HG02623 (cell line): Measurements from ENCODE around the gene ZNF311.
"Not testable (repeated sequence)": the region's sequence is repeated elsewhere in the genome, so short reads cannot be mapped to it uniquely, and the experiment has no call there.

Experiments used
- ATAC-seq: cut with Tn5 transposase; IDR thresholded peaks from one replicate; pipeline ENCODE4 v1.9.1; 2021; ENCODE audit warnings: moderate library complexity; ENCODE audit not compliant: unreplicated experiment

The ZNF311 gene

GRCh38 chr6:28983838-28984237 lies 21.3 kb downstream of the ZNF311 start:
- ATAC-seq: no peak

GRCh38 chr6:28982476-28983266 lies 22.4 kb downstream of the ZNF311 start:
- ATAC-seq: no peak

- ATAC-seq: peak; percentile 42
Measured at GRCh38 chr6:28981833-28982475, 23.2 kb downstream of the ZNF311 start.

GRCh38 chr6:28981431-28981832 lies 23.7 kb downstream of the ZNF311 start:
- ATAC-seq: peak; percentile 16

GRCh38 chr6:28980852-28981430 lies 24.2 kb downstream of the ZNF311 start:
- ATAC-seq: peak; percentile 39

- ATAC-seq: no peak
Measured at GRCh38 chr6:28980137-28980851, 24.8 kb downstream of the ZNF311 start.

- ATAC-seq: no peak
Measured at GRCh38 chr6:28979679-28980078, 25.4 kb downstream of the ZNF311 start.

GRCh38 chr6:28978959-28979561 lies 26.1 kb downstream of the ZNF311 start:
- ATAC-seq: no peak

- no peak for ATAC-seq
Measured at GRCh38 chr6:28978133-28978491, 27.0 kb downstream of the ZNF311 start.

GRCh38 chr6:28977341-28978132 lies 27.6 kb downstream of the ZNF311 start:
- ATAC-seq: no peak

GRCh38 chr6:28976677-28977076 lies 28.4 kb downstream of the ZNF311 start:
- ATAC-seq: no peak

GRCh38 chr6:28974505-28974904 lies 30.6 kb downstream of the ZNF311 start:
- no peak for ATAC-seq

- not testable (repeated sequence) for ATAC-seq
Measured at GRCh38 chr6:28970056-28970455, 35.1 kb downstream of the ZNF311 start.

- ATAC-seq: no peak
Measured at GRCh38 chr6:28969129-28969528, 36.0 kb downstream of the ZNF311 start.

GRCh38 chr6:28968476-28968875 lies 36.6 kb downstream of the ZNF311 start:
- no peak for ATAC-seq

GRCh38 chr6:28965706-28966105 lies 39.4 kb downstream of the ZNF311 start:
- ATAC-seq: no peak

- ATAC-seq: no peak
Measured at GRCh38 chr6:28960846-28961500, 44.1 kb downstream of the ZNF311 start.

- ATAC-seq: not testable (repeated sequence)
Measured at GRCh38 chr6:28958561-28959243, 46.4 kb downstream of the ZNF311 start.

- not testable (repeated sequence) for ATAC-seq
Measured at GRCh38 chr6:28957795-28958314, 47.3 kb downstream of the ZNF311 start.
